Measurements from ENCODE around the gene CCDC127.

The CCDC127 gene

DNA sequence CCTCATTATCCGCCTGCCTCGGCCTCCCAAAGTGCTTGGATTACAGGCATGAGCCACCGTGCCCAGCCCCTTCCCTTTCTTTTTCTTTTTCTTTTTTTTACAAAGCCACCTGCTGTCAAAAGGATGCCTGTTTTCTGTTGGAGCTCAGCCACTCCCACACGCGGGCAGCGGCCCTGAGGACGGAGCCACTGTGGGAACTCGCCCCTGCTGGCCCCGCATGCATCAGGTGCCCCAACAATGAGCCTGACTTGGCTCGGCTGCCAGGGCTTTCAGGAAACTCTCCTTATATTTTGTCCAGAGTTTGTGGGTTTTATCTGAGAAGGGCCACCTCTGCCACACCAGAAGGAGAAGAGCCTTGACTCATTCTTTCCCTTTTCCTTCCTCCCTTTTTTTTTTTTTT is 63.7 kb downstream of the CCDC127 start:
- no peak for DNase-seq

- no peak for DNase-seq
These were observed 64.7 kb downstream of the CCDC127 start for GRCh38 chr5:153256-153655.

GRCh38 chr5:152077-152476 is 65.9 kb downstream of the CCDC127 start:
- no peak for DNase-seq

DNA sequence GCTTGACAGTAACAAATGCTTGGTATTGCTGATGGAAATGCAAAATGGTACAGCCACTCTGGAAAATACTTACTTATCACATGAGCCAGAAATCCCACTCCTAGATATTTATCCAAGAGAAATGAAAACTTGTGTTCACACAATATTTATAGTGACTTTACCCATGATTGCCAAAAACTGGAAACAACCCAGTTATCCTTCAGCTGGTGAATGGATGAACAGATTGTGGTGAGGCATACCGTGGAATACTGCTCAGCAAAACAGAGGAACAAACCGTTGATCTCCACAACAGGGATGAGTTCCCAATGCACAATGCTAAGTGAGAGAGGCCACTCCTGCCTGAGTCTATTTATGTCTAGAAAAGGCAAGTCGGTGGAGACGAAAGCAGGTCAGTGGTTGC is 67.2 kb downstream of the CCDC127 start:
- no peak for DNase-seq

- no peak for DNase-seq
These were observed 68.0 kb downstream of the CCDC127 start for GRCh38 chr5:149745-150485.

GRCh38 chr5:147751-148150 is 70.2 kb downstream of the CCDC127 start:
- no peak for DNase-seq
